ENCODE measurements around the gene SGO1. TPM values are rescaled to one million over a fixed set of nuclear protein-coding genes. Genes with fewer than 3 reads are reported as not detected.

The SGO1 gene
- total RNA-seq, 1 experiment from 2014 or later, result 31.7 TPM

DNA sequence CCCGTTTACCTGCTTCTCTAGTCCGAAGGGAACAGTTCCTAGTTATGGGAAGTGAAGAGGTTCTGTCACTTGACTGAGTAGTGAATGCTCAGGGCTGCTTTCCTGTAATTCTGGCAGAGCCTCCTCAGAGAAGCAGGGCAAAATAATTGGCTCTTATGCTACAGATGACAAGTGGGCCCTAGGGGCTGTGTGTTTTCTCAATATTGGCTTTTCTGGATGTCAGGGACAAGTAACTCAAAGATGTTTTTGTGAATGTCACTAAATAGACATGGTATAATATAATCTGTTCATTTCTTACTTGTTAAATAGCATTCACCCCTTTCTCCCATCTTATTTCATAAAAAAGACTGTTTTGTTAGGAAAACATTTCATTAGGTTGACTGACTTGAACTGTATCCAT, 40.1 kb downstream of the SGO1 start:
- no peak overlapping the region for H3K27ac ChIP-seq (ENCODE audit: low read depth, low read length, poor library complexity, severe bottlenecking)
- no peaks in the 10 kb centered on the region for H3K9me3 ChIP-seq (ENCODE audit: low read depth, low read length, poor library complexity, severe bottlenecking)
- intact Hi-C loops (cut with micrococcal nuclease; ENCODE audit: unreplicated experiment), result no loop called here
- TF ChIP-seq EZH2 (IDR thresholded peaks at IDR 0.05; ENCODE audit: borderline replicate concordance, low read depth, low read length, poor library complexity, severe bottlenecking), result no peak
- TF ChIP-seq, protein P1, sequence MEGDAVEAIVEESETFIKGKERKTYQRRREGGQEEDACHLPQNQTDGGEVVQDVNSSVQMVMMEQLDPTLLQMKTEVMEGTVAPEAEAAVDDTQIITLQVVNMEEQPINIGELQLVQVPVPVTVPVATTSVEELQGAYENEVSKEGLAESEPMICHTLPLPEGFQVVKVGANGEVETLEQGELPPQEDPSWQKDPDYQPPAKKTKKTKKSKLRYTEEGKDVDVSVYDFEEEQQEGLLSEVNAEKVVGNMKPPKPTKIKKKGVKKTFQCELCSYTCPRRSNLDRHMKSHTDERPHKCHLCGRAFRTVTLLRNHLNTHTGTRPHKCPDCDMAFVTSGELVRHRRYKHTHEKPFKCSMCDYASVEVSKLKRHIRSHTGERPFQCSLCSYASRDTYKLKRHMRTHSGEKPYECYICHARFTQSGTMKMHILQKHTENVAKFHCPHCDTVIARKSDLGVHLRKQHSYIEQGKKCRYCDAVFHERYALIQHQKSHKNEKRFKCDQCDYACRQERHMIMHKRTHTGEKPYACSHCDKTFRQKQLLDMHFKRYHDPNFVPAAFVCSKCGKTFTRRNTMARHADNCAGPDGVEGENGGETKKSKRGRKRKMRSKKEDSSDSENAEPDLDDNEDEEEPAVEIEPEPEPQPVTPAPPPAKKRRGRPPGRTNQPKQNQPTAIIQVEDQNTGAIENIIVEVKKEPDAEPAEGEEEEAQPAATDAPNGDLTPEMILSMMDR (conservative IDR thresholded peaks at IDR 0.05; ENCODE audit: low read depth, low read length), result no peak
- BruUV-seq (replicated peaks), result no TSS peak
- no peaks in the 10 kb centered on the region for H3K4me1 ChIP-seq (ENCODE audit: insufficient read depth, low read length, poor library complexity, severe bottlenecking)
- H3K4me3 ChIP-seq (ENCODE audit: low read depth, low read length, poor library complexity, severe bottlenecking), result no peak overlapping the region
- no peaks in the 10 kb centered on the region for H3K36me3 ChIP-seq (ENCODE audit: insufficient read depth, low read length, poor library complexity, severe bottlenecking)
- POLR2A ChIA-PET (ENCODE audit: low non-redundant PET), result no interaction called here
- DNase-seq (ENCODE audit: low spot score), result no peak
- CTCF ChIA-PET, result no interaction called here
- no peaks in the 10 kb centered on the region for H3K27me3 ChIP-seq (replicated peaks; ENCODE audit: insufficient read depth, low read depth, low read length, poor library complexity)

DNA sequence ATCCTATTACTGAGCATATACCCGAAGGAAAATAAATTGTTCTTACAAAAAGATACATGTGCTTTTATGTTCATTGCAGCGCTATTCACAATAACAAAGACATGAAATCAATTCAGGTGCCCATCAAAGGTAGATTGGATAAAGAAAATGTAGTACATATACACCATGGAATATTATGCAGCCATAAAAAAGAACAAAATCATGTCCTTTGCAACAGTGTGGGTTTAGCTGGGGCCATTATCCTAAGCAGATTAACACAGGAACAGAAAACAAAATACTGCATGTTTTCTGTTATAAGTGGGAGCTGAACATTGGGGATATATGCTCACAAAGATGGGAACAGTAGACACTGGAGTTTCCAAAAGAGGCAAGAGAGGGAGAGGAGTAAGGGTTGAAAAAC, 42.5 kb downstream of the SGO1 start:
- DNase-seq (ENCODE audit: low spot score), result no peak
- no peaks in the 10 kb centered on the region for H3K36me3 ChIP-seq (ENCODE audit: insufficient read depth, low read length, poor library complexity, severe bottlenecking)
- intact Hi-C loops (cut with micrococcal nuclease; ENCODE audit: unreplicated experiment), result loop anchor here (5.0 kb wide), 1 partner anchor 259 kb away; no protein-coding TSS in a partner anchor
- no peak for TF ChIP-seq EZH2 (IDR thresholded peaks at IDR 0.05; ENCODE audit: borderline replicate concordance, low read depth, low read length, poor library complexity, severe bottlenecking)
- TF ChIP-seq, protein P1 (conservative IDR thresholded peaks at IDR 0.05; ENCODE audit: low read depth, low read length), result no peak
- H3K4me3 ChIP-seq (ENCODE audit: low read depth, low read length, poor library complexity, severe bottlenecking), result no peak overlapping the region
- no peaks in the 10 kb centered on the region for H3K27me3 ChIP-seq (replicated peaks; ENCODE audit: insufficient read depth, low read depth, low read length, poor library complexity)
- H3K4me1 ChIP-seq (ENCODE audit: insufficient read depth, low read length, poor library complexity, severe bottlenecking), result no peaks in the 10 kb centered on the region
- ChIA-PET CTCF (no interaction called here), POLR2A (ENCODE audit: low non-redundant PET) (no interaction called here)
- BruUV-seq (replicated peaks), result no TSS peak
- H3K27ac ChIP-seq (ENCODE audit: low read depth, low read length, poor library complexity, severe bottlenecking), result no peak overlapping the region
- H3K9me3 ChIP-seq (ENCODE audit: low read depth, low read length, poor library complexity, severe bottlenecking), result no peaks in the 10 kb centered on the region

DNA sequence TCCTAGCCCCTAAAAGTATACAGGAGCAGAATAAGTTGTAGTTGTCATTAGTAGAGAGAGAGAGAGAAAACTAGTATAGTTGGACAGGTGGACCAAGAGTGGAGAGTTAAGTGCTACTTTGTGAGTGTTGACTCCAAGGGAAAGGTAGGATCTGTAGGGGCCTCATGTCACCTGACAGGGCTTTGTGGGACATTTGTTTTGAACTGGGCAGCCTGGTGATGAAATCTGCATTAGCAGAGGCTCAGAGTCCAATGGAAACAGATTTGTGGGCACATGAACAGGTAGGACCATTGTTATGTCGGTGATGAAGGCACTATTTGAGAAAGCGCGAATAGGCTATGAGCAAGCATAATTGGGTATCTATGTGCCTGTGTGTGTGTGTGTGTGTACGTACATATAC, 43.5 kb downstream of the SGO1 start:
- BruUV-seq (replicated peaks), result no TSS peak
- Histone ChIP-seq H3K36me3 (ENCODE audit: insufficient read depth, low read length, poor library complexity, severe bottlenecking) (no peaks in the 10 kb centered on the region), H3K4me3 (ENCODE audit: low read depth, low read length, poor library complexity, severe bottlenecking) (no peak overlapping the region), H3K4me1 (ENCODE audit: insufficient read depth, low read length, poor library complexity, severe bottlenecking) (no peaks in the 10 kb centered on the region), H3K9me3 (ENCODE audit: low read depth, low read length, poor library complexity, severe bottlenecking) (no peaks in the 10 kb centered on the region), H3K27ac (ENCODE audit: low read depth, low read length, poor library complexity, severe bottlenecking) (no peak overlapping the region), H3K27me3 (replicated peaks; ENCODE audit: insufficient read depth, low read depth, low read length, poor library complexity) (no peaks in the 10 kb centered on the region)
- CTCF ChIA-PET, result no interaction called here
- intact Hi-C loops (cut with micrococcal nuclease; ENCODE audit: unreplicated experiment), result loop anchor here (5.0 kb wide), 1 partner anchor 260 kb away; no protein-coding TSS in a partner anchor
- POLR2A ChIA-PET (ENCODE audit: low non-redundant PET), result no interaction called here
- TF ChIP-seq, protein P1 (conservative IDR thresholded peaks at IDR 0.05; ENCODE audit: low read depth, low read length), result no peak
- no peak for DNase-seq (ENCODE audit: low spot score)

Data from A673 (cell line).